Spinal cord (tissue), 10 donors: ENCODE results near the gene FDXR. TPM values are rescaled to one million over a fixed set of nuclear protein-coding genes. Genes with fewer than 3 reads are reported as not detected.
A peak's percentile ranks its signal among the peaks of the same experiment; 100 is the strongest.

Experiments used
- DNase-seq, 6 donors: peaks; one replicate each; pipeline versions ENCODE4 v3.0.0 to v3.0.0-alpha.2; 2013 to 2015; ENCODE audit warnings: low spot score in 6 of 6, low read depth in 4 of 6
- H3K27ac ChIP-seq: one replicate; pipeline ENCODE4 v1.5.1; 2013; ENCODE audit warnings: low read depth, low read length, control low read depth
- H3K27me3 ChIP-seq: one replicate; pipeline ENCODE4 v1.6.1; 2013; ENCODE audit warnings: low read length; ENCODE audit not compliant: control insufficient read depth, insufficient read depth
- H3K36me3 ChIP-seq: one replicate; pipeline ENCODE4 v1.6.1; 2013; ENCODE audit warnings: low read length; ENCODE audit not compliant: control insufficient read depth, insufficient read depth
- H3K4me1 ChIP-seq: one replicate; pipeline ENCODE4 v1.6.1; 2013; ENCODE audit warnings: low read length; ENCODE audit not compliant: control insufficient read depth, insufficient read depth
- H3K4me3 ChIP-seq: one replicate; pipeline ENCODE4 v1.5.1; 2013; ENCODE audit warnings: low read depth, low read length, control low read depth
- H3K9me3 ChIP-seq: one replicate; pipeline ENCODE4 v1.6.1; 2013; ENCODE audit warnings: low read length; ENCODE audit not compliant: control insufficient read depth, insufficient read depth
- WGBS: methylation state at CpG from one replicate; pipeline ENCODE4 v1.1.5; 2013; ENCODE audit warnings: missing lambda C conversion rate; ENCODE audit not compliant: insufficient coverage; 5-methylcytosine and 5-hydroxymethylcytosine counted together
- polyA plus RNA-seq, 2 donors: library from polyadenylated mRNA; unstranded; fragments of 120-200 nt; gene quantifications; one replicate each; pipeline ENCODE4 v1.2.1, GENCODE V29; 2013; ENCODE audit not compliant: insufficient read length in 2 of 2
- total RNA-seq, 2 donors: library from RNA; depleted of rRNA in 1 of 2; stranded (reverse); fragments of 120-200 nt in 1 of 2; fragments of >200 nt in 1 of 2; gene quantifications; one replicate each; pipeline versions ENCODE4 v1.2.3 to v1.2.4, GENCODE V29; 2013 to 2014
- donor health status: healthy.

The FDXR gene
- total and polyA plus RNA-seq, 4 donors: 3.0 to 11.3 (median 8.6) TPM

DNA sequence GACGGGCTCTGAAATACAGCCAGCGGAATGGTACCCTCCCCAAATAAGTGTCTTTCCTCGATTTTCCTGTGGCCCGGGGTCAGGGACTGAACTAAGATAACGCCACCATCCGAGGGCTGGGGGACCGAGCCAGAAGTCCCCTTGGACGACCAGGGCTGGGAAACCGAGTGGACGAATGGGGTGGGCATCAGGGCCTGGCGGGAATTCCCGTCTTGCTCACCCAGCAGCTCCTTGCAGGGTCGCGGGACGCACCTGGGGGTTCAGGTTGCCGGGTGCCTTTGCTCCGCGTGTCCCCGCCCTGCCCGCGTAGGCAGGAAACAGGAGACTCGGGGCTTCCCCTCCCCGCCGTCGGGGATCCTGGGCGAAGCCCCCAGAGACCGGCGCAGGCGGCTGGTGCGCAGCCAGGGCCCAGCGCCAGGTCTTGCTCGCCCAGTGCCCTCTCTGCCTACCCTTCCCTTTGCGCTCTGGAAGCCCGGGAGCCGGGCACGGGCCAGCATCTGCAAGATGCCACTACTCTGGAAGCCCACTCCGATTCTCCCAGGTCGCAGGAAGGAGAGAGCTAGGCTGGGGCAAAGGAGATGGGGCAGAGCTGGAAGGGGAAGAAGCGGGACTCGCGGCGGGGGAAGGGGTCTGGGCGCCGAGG, 12.4 kb downstream of the FDXR start:
- Histone ChIP-seq H3K9me3 (no peaks in the 10 kb centered on the region), H3K36me3 (peaks cover 18% of the 10 kb centered on the region), H3K27me3 (peaks cover 60% of the 10 kb centered on the region), H3K27ac (no peak overlapping the region), H3K4me1 (peaks cover 44% of the 10 kb centered on the region), H3K4me3 (no peak overlapping the region)
- WGBS: 4% methylated on average over 39 of the region's 44 CpGs
- peak in 1 of 6 donors; percentile 42 for DNase-seq

DNA sequence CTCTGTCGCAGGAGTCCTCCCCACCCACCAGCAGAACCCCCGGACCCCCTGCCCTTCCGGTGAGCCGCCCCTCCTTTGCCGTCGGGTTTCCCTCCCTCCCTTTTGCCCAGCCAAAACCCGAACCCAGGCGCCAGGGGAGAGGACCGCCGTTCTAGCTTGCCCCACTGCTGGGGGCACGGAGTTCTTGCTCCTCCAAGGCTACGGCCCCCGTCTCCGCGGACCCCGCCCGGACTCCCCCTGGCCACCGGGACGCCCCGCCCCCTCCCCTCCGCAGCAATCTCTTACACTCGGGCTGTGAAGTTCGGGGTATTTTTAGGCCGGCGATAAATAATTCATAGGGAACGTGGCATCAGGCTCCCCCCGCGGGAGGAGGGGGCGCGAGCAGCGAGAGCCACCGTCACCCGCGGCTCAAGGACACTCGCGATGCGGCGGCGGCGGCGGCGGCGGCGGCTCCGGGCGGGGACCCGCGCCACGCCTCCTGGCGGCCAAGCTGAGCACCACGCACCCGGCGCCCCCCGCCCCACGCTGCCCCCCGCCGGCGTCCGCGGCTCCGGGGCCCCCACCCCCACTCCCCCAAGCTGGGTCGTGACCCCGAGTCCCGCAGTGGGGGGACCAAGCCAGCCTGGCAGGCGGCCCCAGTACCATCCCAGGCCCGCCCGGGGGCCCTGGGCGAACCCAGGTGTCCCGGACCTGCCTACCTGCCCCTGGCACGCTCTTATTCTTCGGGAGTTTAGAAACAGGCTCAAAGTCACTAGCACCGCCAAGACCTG, 13.2 kb downstream of the FDXR start, which contains the start of gene GRIN2C:
TSS of gene GRIN2C (minus strand) at position 427 of the 770 bp plus-strand sequence. CDS start 4,793 bp downstream, outside the sequence.
- Histone ChIP-seq H3K27me3 (peaks cover 64% of the 10 kb centered on the region), H3K36me3 (peaks cover 21% of the 10 kb centered on the region), H3K9me3 (no peaks in the 10 kb centered on the region), H3K4me1 (peaks cover 41% of the 10 kb centered on the region), H3K27ac (no peak within 1 kb of the TSS), H3K4me3 (peak within 1 kb of the TSS; percentile 16)
- peak in 1 of 6 donors; percentile 50 for DNase-seq
- 1% methylated on average over 69 of the region's 72 CpGs for WGBS

GRCh38 chr17:74858672-74859458, 13.9 kb downstream of the FDXR start:
- peaks cover 72% of the 10 kb centered on the region for H3K27me3 ChIP-seq
- WGBS: 51% methylated on average over 12 of the region's 12 CpGs
- H3K4me3 ChIP-seq: no peak overlapping the region
- peaks cover 19% of the 10 kb centered on the region for H3K36me3 ChIP-seq
- H3K9me3 ChIP-seq: no peaks in the 10 kb centered on the region
- no peak overlapping the region for H3K27ac ChIP-seq
- peaks cover 39% of the 10 kb centered on the region for H3K4me1 ChIP-seq
- no peak for DNase-seq

DNA sequence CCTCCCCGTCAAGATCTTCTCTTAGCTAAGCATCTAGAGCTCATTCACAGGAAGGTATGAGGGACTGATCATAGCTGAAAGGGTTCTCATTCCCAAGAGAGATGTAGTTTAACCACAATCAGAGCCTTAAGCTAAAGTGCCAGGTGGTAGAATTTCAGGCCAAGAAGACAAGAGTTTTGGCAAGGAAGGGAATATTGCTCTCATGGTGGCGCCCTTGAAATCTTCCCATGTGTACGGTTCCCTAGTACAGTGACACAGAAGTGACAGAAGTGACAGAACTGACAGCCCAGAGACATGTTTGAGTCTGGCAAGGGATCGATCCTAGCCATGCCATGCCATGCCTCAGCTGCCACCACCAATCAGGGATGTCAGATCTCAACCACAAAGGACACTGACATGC, 15.6 kb downstream of the FDXR start:
- Histone ChIP-seq H3K36me3 (peaks cover 8% of the 10 kb centered on the region), H3K27me3 (peaks cover 84% of the 10 kb centered on the region), H3K9me3 (no peaks in the 10 kb centered on the region), H3K27ac (no peak overlapping the region), H3K4me3 (no peak overlapping the region), H3K4me1 (peaks cover 45% of the 10 kb centered on the region)
- DNase-seq: peak in 1 of 6 donors; percentile 76
- 78% methylated on average over 3 of the region's 4 CpGs for WGBS

GRCh38 chr17:74856112-74856511, 16.7 kb downstream of the FDXR start:
- peaks cover 86% of the 10 kb centered on the region for H3K27me3 ChIP-seq
- no peak overlapping the region for H3K4me3 ChIP-seq
- H3K27ac ChIP-seq: no peak overlapping the region
- 61% methylated on average over 7 of the region's 7 CpGs for WGBS
- H3K36me3 ChIP-seq: peaks cover 12% of the 10 kb centered on the region
- H3K4me1 ChIP-seq: peaks cover 43% of the 10 kb centered on the region
- H3K9me3 ChIP-seq: no peaks in the 10 kb centered on the region
- DNase-seq: peak in 1 of 6 donors; percentile 57

- Histone ChIP-seq H3K4me1 (peaks cover 35% of the 10 kb centered on the region), H3K27me3 (peaks cover 85% of the 10 kb centered on the region), H3K27ac (no peak overlapping the region), H3K4me3 (no peak overlapping the region), H3K9me3 (no peaks in the 10 kb centered on the region), H3K36me3 (peaks cover 15% of the 10 kb centered on the region)
- WGBS: 77% methylated on average over 4 of the region's 4 CpGs
- DNase-seq: no peak
Measured at GRCh38 chr17:74855323-74855722, 17.5 kb downstream of the FDXR start.

GRCh38 chr17:74854792-74855191, 18.0 kb downstream of the FDXR start:
- Histone ChIP-seq H3K4me1 (peaks cover 29% of the 10 kb centered on the region), H3K27ac (no peak overlapping the region), H3K27me3 (peaks cover 80% of the 10 kb centered on the region), H3K4me3 (no peak overlapping the region), H3K36me3 (peaks cover 21% of the 10 kb centered on the region), H3K9me3 (no peaks in the 10 kb centered on the region)
- DNase-seq: no peak
- 84% methylated on average over 17 of the region's 17 CpGs for WGBS

GRCh38 chr17:74853669-74854068, 19.1 kb downstream of the FDXR start:
- no peak overlapping the region for H3K27ac ChIP-seq

GRCh38 chr17:74853048-74853397, 19.8 kb downstream of the FDXR start:
- H3K27ac ChIP-seq: no peak overlapping the region
- peaks cover 27% of the 10 kb centered on the region for H3K36me3 ChIP-seq
- H3K4me1 ChIP-seq: peaks cover 19% of the 10 kb centered on the region
- DNase-seq: no peak
- H3K9me3 ChIP-seq: no peaks in the 10 kb centered on the region
- 9% methylated on average over 7 of the region's 9 CpGs for WGBS
- H3K4me3 ChIP-seq: no peak overlapping the region
- peaks cover 64% of the 10 kb centered on the region for H3K27me3 ChIP-seq

More at GRCh38 chr17:74853669-74854068, 19.1 kb downstream of the FDXR start:
- Histone ChIP-seq H3K27me3 (peaks cover 69% of the 10 kb centered on the region), H3K4me3 (no peak overlapping the region), H3K36me3 (peaks cover 27% of the 10 kb centered on the region), H3K9me3 (no peaks in the 10 kb centered on the region), H3K4me1 (peaks cover 20% of the 10 kb centered on the region)
- 89% methylated on average over 7 of the region's 8 CpGs for WGBS
- DNase-seq: no peak
